Lower leg skin (tissue), 3 donors: ENCODE measurements around the gene PDCD6IP.

ENCODE experiments used
- POLR2A ChIP-seq, 2 donors: fragments of 450-650 bp; IDR thresholded peaks; one replicate each; pipeline ENCODE4 v1.6.1; 2016 to 2017; ENCODE audit warnings: antibody characterized with exemption in 2 of 2, mild to moderate bottlenecking in 1 of 2, moderate library complexity in 1 of 2
- TF ChIP-seq, protein P1 (sequence below), 3 donors: fragments of 450-650 bp; IDR thresholded peaks; one replicate each; pipeline ENCODE4 v1.5.1; 2016; ENCODE audit warnings: antibody characterized with exemption in 3 of 3, mild to moderate bottlenecking in 3 of 3, moderate library complexity in 2 of 3

DNA sequence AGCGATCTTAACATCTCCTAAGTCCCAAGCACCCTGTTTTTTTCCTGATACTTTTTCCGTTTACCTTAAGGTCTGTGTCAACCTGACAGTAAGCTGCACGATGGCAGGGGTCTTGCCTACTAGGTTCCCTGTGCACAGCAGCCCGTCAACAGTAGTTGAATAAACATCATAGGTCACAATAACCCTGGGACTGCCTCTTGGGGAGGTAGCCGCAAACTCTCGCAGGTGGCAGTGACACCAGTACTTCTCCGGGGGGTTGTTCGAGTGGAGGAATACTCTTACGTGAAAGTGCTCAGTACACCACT lies 365 bp upstream of the PDCD6IP start:
- TF ChIP-seq, protein P1, sequence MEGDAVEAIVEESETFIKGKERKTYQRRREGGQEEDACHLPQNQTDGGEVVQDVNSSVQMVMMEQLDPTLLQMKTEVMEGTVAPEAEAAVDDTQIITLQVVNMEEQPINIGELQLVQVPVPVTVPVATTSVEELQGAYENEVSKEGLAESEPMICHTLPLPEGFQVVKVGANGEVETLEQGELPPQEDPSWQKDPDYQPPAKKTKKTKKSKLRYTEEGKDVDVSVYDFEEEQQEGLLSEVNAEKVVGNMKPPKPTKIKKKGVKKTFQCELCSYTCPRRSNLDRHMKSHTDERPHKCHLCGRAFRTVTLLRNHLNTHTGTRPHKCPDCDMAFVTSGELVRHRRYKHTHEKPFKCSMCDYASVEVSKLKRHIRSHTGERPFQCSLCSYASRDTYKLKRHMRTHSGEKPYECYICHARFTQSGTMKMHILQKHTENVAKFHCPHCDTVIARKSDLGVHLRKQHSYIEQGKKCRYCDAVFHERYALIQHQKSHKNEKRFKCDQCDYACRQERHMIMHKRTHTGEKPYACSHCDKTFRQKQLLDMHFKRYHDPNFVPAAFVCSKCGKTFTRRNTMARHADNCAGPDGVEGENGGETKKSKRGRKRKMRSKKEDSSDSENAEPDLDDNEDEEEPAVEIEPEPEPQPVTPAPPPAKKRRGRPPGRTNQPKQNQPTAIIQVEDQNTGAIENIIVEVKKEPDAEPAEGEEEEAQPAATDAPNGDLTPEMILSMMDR (IDR thresholded peaks at IDR 0.05): no peak
- no peak for TF ChIP-seq POLR2A (IDR thresholded peaks at IDR 0.05)
